Nephron progenitor cell (in vitro differentiated cells): ENCODE measurements around the gene DEGS1.

ENCODE experiments used
- DNase-seq: peaks from one replicate; pipeline ENCODE4 v3.0.0; 2021
- H3K27ac Mint-ChIP-seq: 2 replicates; pipeline ENCODE4 v1.8.0; 2021; ENCODE audit warnings: mild to moderate bottlenecking, moderate library complexity, mixed read lengths
- H3K27me3 Mint-ChIP-seq: 2 replicates; pipeline ENCODE4 v1.8.0; 2021; ENCODE audit warnings: mild to moderate bottlenecking, low read depth, mixed read lengths; ENCODE audit not compliant: poor library complexity
- H3K36me3 Mint-ChIP-seq: 2 replicates; pipeline ENCODE4 v1.8.0; 2021; ENCODE audit warnings: low read depth, mixed read lengths
- H3K4me1 Mint-ChIP-seq: 2 replicates; pipeline ENCODE4 v1.8.0; 2021; ENCODE audit warnings: mixed read lengths
- H3K4me3 Mint-ChIP-seq: 2 replicates; pipeline ENCODE4 v1.8.0; 2021; ENCODE audit warnings: mild to moderate bottlenecking, moderate library complexity, mixed read lengths
- H3K9me3 Mint-ChIP-seq: 2 replicates; pipeline ENCODE4 v1.8.0; 2021; ENCODE audit warnings: mild to moderate bottlenecking, moderate library complexity, mixed read lengths
- TF ChIP-seq, protein P1 (sequence below): fragments of 200-600 bp; sonication (generic); IDR thresholded peaks from 2 replicates; pipeline ENCODE4 v1.5.0; 2021; ENCODE audit warnings: antibody characterized with exemption

DEGS1 gene

DNA sequence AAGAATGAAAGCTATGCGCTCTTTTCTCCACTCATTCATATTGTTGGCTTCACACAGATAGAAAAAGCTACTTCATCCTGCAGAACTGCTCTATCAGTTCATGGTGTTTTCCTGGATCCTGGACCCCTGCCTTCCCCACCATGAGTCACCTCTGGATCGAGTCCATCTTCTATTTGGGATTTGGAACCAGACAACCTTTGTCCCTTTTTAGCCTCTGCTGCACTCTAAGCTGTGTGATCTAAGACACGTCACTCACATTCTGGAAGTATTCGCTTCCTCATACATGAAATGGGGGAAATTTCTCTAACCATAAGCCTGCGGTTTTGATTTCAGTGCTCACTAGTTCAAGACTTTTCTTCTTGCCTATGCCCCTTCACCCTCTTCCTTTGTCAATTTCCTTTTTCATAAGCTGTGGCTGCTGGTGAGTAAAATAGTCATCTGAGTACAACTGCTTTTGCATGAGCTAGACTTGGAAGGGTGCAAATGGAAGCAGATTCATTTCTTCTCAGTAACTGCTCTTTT lies 14.1 kb upstream of the DEGS1 start:
- Mint-ChIP-seq H3K27ac (peak overlapping the region; percentile 21), H3K4me1 (peaks cover 4% of the 10 kb centered on the region)
- no peak for DNase-seq

DNA sequence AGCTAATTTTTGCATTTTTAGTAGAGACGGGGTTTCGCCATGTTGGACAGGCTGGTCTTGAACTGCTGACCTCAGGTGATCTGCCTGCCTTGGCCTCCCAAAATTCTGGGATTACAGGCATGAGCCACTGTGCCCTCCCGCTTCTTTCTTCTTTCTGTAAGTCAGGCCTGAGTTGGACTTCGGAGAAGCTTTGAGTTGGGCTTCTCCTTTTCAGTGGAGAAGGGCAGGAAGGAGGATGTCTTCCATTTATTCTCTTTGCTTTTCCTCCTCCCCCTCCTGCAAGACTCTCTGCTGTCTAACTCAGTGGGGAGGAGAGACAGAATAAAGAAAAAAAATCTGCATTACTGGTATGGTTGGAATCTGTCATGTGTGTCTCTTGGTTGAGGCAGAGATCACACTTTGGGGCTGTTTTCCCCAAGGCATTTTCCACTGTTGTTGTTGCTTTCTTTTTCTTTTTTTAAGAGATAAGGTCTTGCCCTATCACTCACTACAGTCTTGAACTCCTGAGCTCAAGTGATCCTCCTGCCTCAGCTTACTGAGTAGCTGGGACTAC lies 13.2 kb upstream of the DEGS1 start:
- H3K4me1 Mint-ChIP-seq, result peaks cover under 1% of the 10 kb centered on the region
- H3K27ac Mint-ChIP-seq, result no peak overlapping the region
- TF ChIP-seq, protein P1, sequence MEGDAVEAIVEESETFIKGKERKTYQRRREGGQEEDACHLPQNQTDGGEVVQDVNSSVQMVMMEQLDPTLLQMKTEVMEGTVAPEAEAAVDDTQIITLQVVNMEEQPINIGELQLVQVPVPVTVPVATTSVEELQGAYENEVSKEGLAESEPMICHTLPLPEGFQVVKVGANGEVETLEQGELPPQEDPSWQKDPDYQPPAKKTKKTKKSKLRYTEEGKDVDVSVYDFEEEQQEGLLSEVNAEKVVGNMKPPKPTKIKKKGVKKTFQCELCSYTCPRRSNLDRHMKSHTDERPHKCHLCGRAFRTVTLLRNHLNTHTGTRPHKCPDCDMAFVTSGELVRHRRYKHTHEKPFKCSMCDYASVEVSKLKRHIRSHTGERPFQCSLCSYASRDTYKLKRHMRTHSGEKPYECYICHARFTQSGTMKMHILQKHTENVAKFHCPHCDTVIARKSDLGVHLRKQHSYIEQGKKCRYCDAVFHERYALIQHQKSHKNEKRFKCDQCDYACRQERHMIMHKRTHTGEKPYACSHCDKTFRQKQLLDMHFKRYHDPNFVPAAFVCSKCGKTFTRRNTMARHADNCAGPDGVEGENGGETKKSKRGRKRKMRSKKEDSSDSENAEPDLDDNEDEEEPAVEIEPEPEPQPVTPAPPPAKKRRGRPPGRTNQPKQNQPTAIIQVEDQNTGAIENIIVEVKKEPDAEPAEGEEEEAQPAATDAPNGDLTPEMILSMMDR, result no peak
- H3K9me3 Mint-ChIP-seq, result peaks cover 13% of the 10 kb centered on the region
- H3K36me3 Mint-ChIP-seq, result peaks cover 4% of the 10 kb centered on the region
- DNase-seq, result no peak
- H3K27me3 Mint-ChIP-seq, result peaks cover 9% of the 10 kb centered on the region
- H3K4me3 Mint-ChIP-seq, result no peak overlapping the region

More for the DNA sequence above, 14.1 kb upstream of the DEGS1 start:
- Mint-ChIP-seq H3K36me3 (peaks cover 4% of the 10 kb centered on the region), H3K9me3 (peaks cover 13% of the 10 kb centered on the region), H3K27me3 (peaks cover 8% of the 10 kb centered on the region), H3K4me3 (no peak overlapping the region)
- TF ChIP-seq, protein P1, result no peak

DNA sequence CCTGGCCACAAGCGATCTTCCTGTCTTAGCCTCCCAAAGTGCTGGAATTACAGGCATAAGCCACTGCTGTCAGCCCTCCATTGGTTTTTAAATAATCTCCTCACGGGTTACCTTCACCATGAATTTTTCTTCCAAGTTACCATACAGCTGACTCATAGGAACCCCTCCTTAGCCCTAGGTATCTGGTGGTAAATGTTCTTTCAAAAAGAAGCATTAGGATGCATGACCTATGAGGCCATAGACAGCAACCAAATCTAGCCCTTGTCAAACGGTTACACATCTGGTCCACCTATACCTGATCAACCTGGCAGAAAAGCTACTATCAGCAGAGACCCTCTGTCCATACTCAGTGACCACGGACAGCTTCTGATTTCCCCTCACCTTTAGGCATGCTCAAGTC lies 12.7 kb upstream of the DEGS1 start:
- TF ChIP-seq, protein P1, result no peak
- Mint-ChIP-seq H3K27me3 (peaks cover 14% of the 10 kb centered on the region), H3K4me3 (no peak overlapping the region), H3K9me3 (peaks cover 13% of the 10 kb centered on the region), H3K36me3 (peaks cover 4% of the 10 kb centered on the region), H3K27ac (no peak overlapping the region), H3K4me1 (peaks cover 2% of the 10 kb centered on the region)
- no peak for DNase-seq

DNA sequence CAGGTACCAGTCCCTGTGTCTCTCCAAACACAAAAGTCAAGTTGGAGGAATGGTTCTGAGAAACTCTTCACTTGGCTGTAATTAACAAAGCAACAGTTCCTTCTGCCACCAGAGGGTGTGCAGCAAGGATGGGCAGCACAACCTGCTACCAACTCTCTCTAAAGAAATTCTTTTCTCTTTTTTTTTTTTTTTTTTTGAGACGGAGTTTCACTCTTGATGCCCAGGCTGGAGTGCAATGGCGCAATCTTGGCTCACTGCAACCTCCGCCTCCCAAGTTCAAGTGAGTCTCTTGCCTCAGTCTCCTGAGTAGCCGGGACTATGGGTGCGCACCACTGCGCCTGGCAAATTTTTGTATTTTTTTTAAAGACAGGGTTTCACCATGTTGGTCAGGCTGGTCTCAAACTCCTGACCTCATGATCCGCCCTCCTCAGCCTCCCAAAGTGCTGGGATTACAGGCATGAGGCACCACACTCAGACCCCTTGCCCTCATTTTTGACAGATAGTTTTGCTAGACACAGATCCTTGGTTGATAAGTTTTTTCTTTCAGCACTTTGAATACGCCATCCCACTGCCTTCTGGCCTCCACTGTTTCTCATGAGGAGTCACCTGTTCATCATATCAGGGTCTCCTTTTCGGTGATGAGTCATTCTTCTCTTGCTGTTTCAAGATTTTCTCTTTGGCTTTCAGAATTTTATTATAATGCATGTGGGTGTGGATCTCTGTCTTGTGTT lies 12.1 kb upstream of the DEGS1 start:
- H3K9me3 Mint-ChIP-seq, result peaks cover 13% of the 10 kb centered on the region
- H3K4me3 Mint-ChIP-seq, result no peak overlapping the region
- no peak for DNase-seq
- H3K27ac Mint-ChIP-seq, result no peak overlapping the region
- H3K36me3 Mint-ChIP-seq, result peaks cover 4% of the 10 kb centered on the region
- TF ChIP-seq, protein P1, result no peak
- H3K27me3 Mint-ChIP-seq, result peaks cover 19% of the 10 kb centered on the region
- H3K4me1 Mint-ChIP-seq, result peaks cover 8% of the 10 kb centered on the region

DNA sequence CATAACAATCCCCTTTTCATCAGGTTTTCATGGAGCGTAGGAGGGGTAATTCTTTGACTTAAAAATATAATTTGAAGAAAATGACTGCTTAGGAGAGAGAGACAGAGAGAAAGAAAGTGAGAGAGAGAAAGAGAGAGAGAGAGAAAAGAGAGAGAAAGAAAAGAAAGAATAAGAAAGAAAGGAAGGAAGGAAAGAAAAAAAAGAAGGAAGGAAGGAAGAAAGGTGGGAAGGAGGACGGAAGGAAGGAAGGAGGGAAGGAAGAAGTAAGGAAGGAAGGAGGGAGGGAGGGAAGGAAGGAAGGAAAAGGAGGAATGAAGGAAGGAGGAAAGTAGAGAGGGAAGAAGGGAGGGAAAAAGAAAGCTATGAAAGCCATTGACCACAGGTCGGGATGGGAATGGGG lies 10.8 kb upstream of the DEGS1 start:
- H3K36me3 Mint-ChIP-seq, result peaks cover 4% of the 10 kb centered on the region
- H3K27ac Mint-ChIP-seq, result no peak overlapping the region
- TF ChIP-seq, protein P1, result no peak
- H3K4me1 Mint-ChIP-seq, result peaks cover 9% of the 10 kb centered on the region
- no peak for DNase-seq
- H3K27me3 Mint-ChIP-seq, result peaks cover 21% of the 10 kb centered on the region
- no peak overlapping the region for H3K4me3 Mint-ChIP-seq
- H3K9me3 Mint-ChIP-seq, result peaks cover 13% of the 10 kb centered on the region
